IMR-90 (cell line): ENCODE data around the gene TRAF3. TPM values are rescaled to one million over a fixed set of nuclear protein-coding genes. Genes with fewer than 3 reads are reported as not detected.

Experiments used
- ATAC-seq: fragments of 200-7000 bp; cut with Tn5 transposase; 2 replicates; pipeline ENCODE4 v1.9.1; 2020; ENCODE audit warnings: low read depth, mild to moderate bottlenecking, moderate library complexity
- BruUV-seq: library from RNA; stranded (reverse); fragments of 400-500 nt; replicated peaks from 2 replicates; lab custom pipeline; 2021; lab: Mats Ljungman, UMichigan
- CTCF ChIA-PET: fragments of 300-600 bp; formaldehyde crosslinking; extraction: SDS; loops from one replicate; lab custom pipeline; 2021; ENCODE audit warnings: antibody characterized with exemption; lab: Yijun Ruan, JAX
- POLR2A ChIA-PET: fragments of 300-600 bp; sonication (Branson Sonifier 250); formaldehyde crosslinking; loops from one replicate; lab custom pipeline; 2022; ENCODE audit warnings: antibody characterized with exemption; ENCODE audit not compliant: unreplicated experiment; lab: Charles Lee
- DNase-seq: peaks from one replicate; pipeline ENCODE4 v3.0.0; 2013
- H2AFZ ChIP-seq: replicated peaks from 2 replicates; pipeline ENCODE3; 2013; ENCODE audit warnings: low read length, mild to moderate bottlenecking; ENCODE audit not compliant: poor library complexity
- H2AK5ac ChIP-seq: 2 replicates; pipeline ENCODE4 v1.6.1; 2013; ENCODE audit warnings: low read depth, low read length, inconsistent platforms
- H2AK9ac ChIP-seq: replicated peaks from 2 replicates; pipeline ENCODE3; 2013; ENCODE audit warnings: mild to moderate bottlenecking, low read depth, low read length, moderate library complexity; ENCODE audit not compliant: poor library complexity
- H2BK120ac ChIP-seq: 2 replicates; pipeline ENCODE4 v1.6.1; 2013; ENCODE audit warnings: low read depth, low read length, inconsistent platforms
- H2BK15ac ChIP-seq: 3 replicates; pipeline ENCODE4 v1.6.1; 2013; ENCODE audit warnings: low read depth, low read length, inconsistent platforms
- H2BK20ac ChIP-seq: 2 replicates; pipeline ENCODE4 v1.6.1; 2013; ENCODE audit warnings: low read depth, mild to moderate bottlenecking, inconsistent platforms, low read length, moderate library complexity
- H2BK5ac ChIP-seq: 2 replicates; pipeline ENCODE4 v1.6.1; 2013; ENCODE audit warnings: mild to moderate bottlenecking, low read depth, low read length, inconsistent platforms; ENCODE audit not compliant: poor library complexity, severe bottlenecking
- H3K14ac ChIP-seq: replicated peaks from 2 replicates; pipeline ENCODE4 v1.6.1; 2013; ENCODE audit warnings: low read depth, low read length, inconsistent platforms
- H3K18ac ChIP-seq: 2 replicates; pipeline ENCODE4 v1.6.1; 2013; ENCODE audit warnings: low read depth, low read length, control low read depth
- H3K23ac ChIP-seq: 2 replicates; pipeline ENCODE4 v1.6.1; 2013; ENCODE audit warnings: low read depth, low read length, inconsistent platforms
- H3K27ac ChIP-seq: 2 replicates; pipeline ENCODE4 v1.5.1; 2013; ENCODE audit warnings: mild to moderate bottlenecking, control low read depth, low read length; ENCODE audit not compliant: insufficient read depth
- H3K27me3 ChIP-seq: 2 replicates; pipeline ENCODE4 v1.6.1; 2013; ENCODE audit warnings: low read length; ENCODE audit not compliant: control insufficient read depth, insufficient read depth
- H3K36me3 ChIP-seq: 2 replicates; pipeline ENCODE4 v1.6.1; 2013; ENCODE audit warnings: low read length, mixed read lengths; ENCODE audit not compliant: control insufficient read depth, insufficient read depth
- H3K4ac ChIP-seq: 2 replicates; pipeline ENCODE4 v1.6.1; 2013; ENCODE audit warnings: low read depth, low read length, inconsistent platforms
- H3K4me1 ChIP-seq: 2 replicates; pipeline ENCODE4 v1.6.1; 2013; ENCODE audit warnings: low read length, mixed read lengths; ENCODE audit not compliant: control insufficient read depth, insufficient read depth
- H3K4me2 ChIP-seq: 2 replicates; pipeline ENCODE4 v1.6.1; 2013; ENCODE audit warnings: low read depth, mild to moderate bottlenecking, control low read depth, low read length, moderate library complexity
- H3K4me3 ChIP-seq: 2 replicates; pipeline ENCODE4 v1.5.1; 2013; ENCODE audit warnings: low read depth, mild to moderate bottlenecking, control low read depth, low read length, moderate library complexity; ENCODE audit not compliant: insufficient read depth
- H3K56ac ChIP-seq: 2 replicates; pipeline ENCODE4 v1.6.1; 2013; ENCODE audit warnings: low read length, inconsistent platforms; ENCODE audit not compliant: insufficient read depth; ENCODE audit errors: extremely low read depth
- H3K79me1 ChIP-seq, 2 experiments: 2 replicates each; pipeline ENCODE4 v1.6.1; 2013; ENCODE audit warnings: low read length in 2 of 2, inconsistent platforms in 1 of 2, low read depth in 1 of 2
- H3K9ac ChIP-seq: 2 replicates; pipeline ENCODE4 v1.6.1; 2013; ENCODE audit warnings: low read depth, low read length, control low read depth
- H3K9me1 ChIP-seq: 2 replicates; pipeline ENCODE4 v1.6.1; 2013; ENCODE audit warnings: low read length, inconsistent platforms; ENCODE audit not compliant: insufficient read depth
- H3K9me3 ChIP-seq: 2 replicates; pipeline ENCODE4 v1.6.1; 2013; ENCODE audit warnings: low read length; ENCODE audit not compliant: control insufficient read depth, insufficient read depth
- H4K20me1 ChIP-seq: 2 replicates; pipeline ENCODE4 v1.6.1; 2013; ENCODE audit warnings: low read length, inconsistent platforms; ENCODE audit not compliant: insufficient read depth
- H4K5ac ChIP-seq: 2 replicates; pipeline ENCODE4 v1.6.1; 2013; ENCODE audit warnings: mild to moderate bottlenecking, low read depth, low read length, control low read depth
- H4K8ac ChIP-seq, 2 experiments: 2 replicates each; pipeline ENCODE4 v1.6.1; 2013; ENCODE audit warnings: low read depth in 2 of 2, low read length in 2 of 2, control low read depth in 1 of 2, inconsistent platforms in 1 of 2
- H4K91ac ChIP-seq: 2 replicates; pipeline ENCODE4 v1.6.1; 2013; ENCODE audit warnings: low read depth, low read length, inconsistent platforms; ENCODE audit not compliant: insufficient read depth
- MXI1 ChIP-seq: IDR thresholded peaks from 2 replicates; pipeline ENCODE4 v1.6.1; 2012; ENCODE audit warnings: low read depth, mild to moderate bottlenecking, low read length, moderate library complexity, borderline replicate concordance
- WGBS, 2 experiments: methylation state at CpG; one replicate each; pipeline versions ENCODE4 v1.1.5 to v1.1.7; 2013; ENCODE audit warnings: missing lambda C conversion rate in 2 of 2; ENCODE audit not compliant: insufficient read length in 1 of 2; ENCODE audit errors: extremely low coverage in 2 of 2; 5-methylcytosine and 5-hydroxymethylcytosine counted together
- dilution Hi-C: fragments of 300-500 bp; cut with HindIII; formaldehyde crosslinking; loops from one replicate; pipeline ENCODE4 v1.14.3; 2018; ENCODE audit warnings: low sequenced_read_pairs; ENCODE audit not compliant: unreplicated experiment
- in situ Hi-C: fragments of 300-500 bp; cut with MboI; formaldehyde crosslinking; loops from 3 replicates; pipeline ENCODE4 v1.14.3; 2019; ENCODE audit warnings: low sequenced_read_pairs, inconsistent platforms, mixed read lengths
- intact Hi-C: fragments of 100-400 bp; cut with micrococcal nuclease; formaldehyde crosslinking; loops from 2 replicates; pipeline ENCODE4 v1.10.0; 2022
- polyA plus RNA-seq, 3 experiments: library from polyadenylated mRNA; depleted of rRNA; stranded (reverse); fragments of >200 nt; gene quantifications; 2 replicates each; pipeline ENCODE4 v1.2.3, GENCODE V29; 2012; ENCODE audit warnings: low replicate concordance in 1 of 3
- total RNA-seq: library from RNA; depleted of rRNA; stranded (reverse); fragments of >200 nt; gene quantifications from 2 replicates; pipeline ENCODE4 v1.2.3, GENCODE V29; 2012

TRAF3 gene
- total and polyA plus RNA-seq, 2 of the 4 experiments (the other 2 are of a cell fraction): 21.2 to 25.3 TPM

GRCh38 chr14:102940729-102941362 lies 163.6 kb downstream of the TRAF3 start:
- POLR2A ChIA-PET: no interaction called here

More at GRCh38 chr14:102940729-102941362, 163.6 kb downstream of the TRAF3 start:
- H3K23ac ChIP-seq: no peak overlapping the region
- no peak overlapping the region for H3K14ac ChIP-seq
- 64% methylated on average over 5 of the region's 19 CpGs; no CpG with 5 or more reads in 1 of the 2 experiments for WGBS, 2 experiments
- H3K9me3 ChIP-seq: no peaks in the 10 kb centered on the region
- DNase-seq (no peak), ATAC-seq (no peak)
- no peaks in the 10 kb centered on the region for H3K27me3 ChIP-seq
- no peaks in the 10 kb centered on the region; the same call in 1 of the 2 replicates for H3K4me1 ChIP-seq
- no peak overlapping the region for H4K91ac ChIP-seq
- H3K79me1 ChIP-seq: peaks cover 0 to 33% of the 10 kb centered on the region in 2 experiments; a peak in 3 of 4 replicates
- in situ Hi-C loops: no loop called here
- H3K18ac ChIP-seq: no peak overlapping the region
- H3K36me3 ChIP-seq: peaks cover 82% of the 10 kb centered on the region
- no peak overlapping the region for H2BK120ac ChIP-seq
- no TSS peak for BruUV-seq
- H2AFZ ChIP-seq: no peak overlapping the region
- no peak overlapping the region for H4K5ac ChIP-seq
- peaks cover 15% of the 10 kb centered on the region for H4K20me1 ChIP-seq
- H2BK5ac ChIP-seq: no peak overlapping the region
- no peak overlapping the region for H3K56ac ChIP-seq
- no peak overlapping the region for H2AK5ac ChIP-seq
- no peak overlapping the region for H3K4me3 ChIP-seq
- H3K9ac ChIP-seq: no peak overlapping the region
- H2AK9ac ChIP-seq: no peak overlapping the region
- H2BK15ac ChIP-seq: no peak overlapping the region
- no peak overlapping the region for H3K4me2 ChIP-seq
- CTCF ChIA-PET: no interaction called here
- H2BK20ac ChIP-seq: no peak overlapping the region
- no peak for TF ChIP-seq MXI1
- H3K9me1 ChIP-seq: peaks cover 4% of the 10 kb centered on the region; the same call in 1 of the 2 replicates
- H3K4ac ChIP-seq: no peak overlapping the region
- no peak overlapping the region for H3K27ac ChIP-seq
- no peak overlapping the region for H4K8ac ChIP-seq
- intact Hi-C loops: no loop called here
- dilution Hi-C loops: no loop called here
